Measurements from ENCODE around the gene LRRFIP1. TPM values are rescaled to one million over a fixed set of nuclear protein-coding genes. Genes with fewer than 3 reads are reported as not detected.

Gene LRRFIP1
- total RNA-seq, 2 experiments from 2014 or later, result 187 to 196 TPM

DNA sequence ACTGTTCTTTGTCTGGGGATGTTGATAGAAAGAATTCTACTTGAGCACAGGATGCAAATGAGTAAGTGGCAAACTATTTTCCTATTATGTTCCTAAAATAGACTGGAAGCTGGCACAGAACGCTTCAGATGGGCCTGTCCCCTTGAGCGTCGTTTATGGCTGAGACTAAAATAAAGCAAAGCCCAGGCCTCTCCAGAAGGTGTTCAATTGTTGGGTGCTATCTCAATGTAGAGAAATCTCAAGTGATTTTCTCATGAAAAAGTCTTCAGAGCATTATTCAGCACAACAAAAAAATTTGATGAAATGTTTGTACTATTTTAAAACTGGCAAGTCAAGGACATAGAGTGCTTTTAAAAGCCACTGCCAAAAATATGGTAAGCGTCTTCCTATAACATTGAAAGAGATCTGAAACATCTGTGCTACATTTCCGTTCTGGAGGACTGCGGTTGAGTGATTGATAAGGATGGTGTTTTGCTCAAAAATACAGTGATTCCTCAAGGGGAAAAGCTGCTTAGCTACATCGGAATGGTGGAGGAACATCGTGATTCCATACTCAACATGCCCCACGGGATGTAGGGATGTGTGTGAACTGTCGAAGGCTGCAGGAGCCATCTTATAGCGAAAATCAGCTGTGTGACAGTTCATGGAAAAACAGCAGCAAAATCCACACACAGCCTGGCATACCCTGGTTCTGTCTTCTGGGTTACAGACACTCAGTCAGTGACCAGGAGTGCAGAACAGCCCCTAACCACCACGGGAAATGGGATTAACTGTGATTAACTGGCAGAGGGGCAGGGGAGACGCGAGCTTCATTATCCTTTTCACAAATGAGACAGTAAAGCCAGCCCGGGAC is 10.4 kb upstream of the LRRFIP1 start:
- Mint-ChIP-seq H3K27ac (peak overlapping the region; percentile 38), H3K9me3 (no peaks in the 10 kb centered on the region), H3K36me3 (ENCODE audit: low read depth) (no peaks in the 10 kb centered on the region), H3K4me3 (peak overlapping the region; percentile 23), H3K27me3 (peaks cover 6% of the 10 kb centered on the region), H3K4me1 (peaks cover 38% of the 10 kb centered on the region)
- peak; percentile 26 for DNase-seq
- CTCF ChIA-PET, result interaction anchor here (1.0 to 1.5 kb wide), 3 partner anchors 13 to 56 kb away, joined by 3 to 6 read pairs (median 4); no protein-coding TSS in a partner anchor
- POLR2A ChIA-PET, result no interaction called here

DNA sequence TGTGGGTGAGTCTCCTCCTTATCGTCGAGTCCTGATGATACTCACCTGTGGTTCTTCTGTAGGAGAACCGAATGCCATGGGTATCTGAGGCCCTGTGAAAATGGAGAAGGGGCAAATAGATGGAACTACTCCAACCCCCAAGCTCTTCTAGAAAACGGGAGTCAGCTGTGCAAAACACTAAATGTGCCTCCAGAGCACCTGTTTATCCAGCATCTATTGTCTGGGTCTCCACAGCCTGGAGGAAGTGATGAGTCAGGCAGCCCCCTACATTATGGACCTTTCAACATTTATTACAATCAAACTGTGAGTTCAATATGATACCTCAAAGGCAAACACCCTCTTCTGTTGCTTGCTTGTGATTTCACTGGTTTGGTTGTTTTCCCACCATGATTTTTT is 9.8 kb upstream of the LRRFIP1 start:
- H3K27ac Mint-ChIP-seq, result no peak overlapping the region
- no peak for DNase-seq
- POLR2A ChIA-PET, result no interaction called here
- no peak overlapping the region for H3K4me3 Mint-ChIP-seq
- no peaks in the 10 kb centered on the region for H3K36me3 Mint-ChIP-seq (ENCODE audit: low read depth)
- H3K9me3 Mint-ChIP-seq, result no peaks in the 10 kb centered on the region
- CTCF ChIA-PET, result interaction anchor here (1.0 to 1.5 kb wide), 3 partner anchors 14 to 55 kb away, joined by 3 to 6 read pairs (median 4); no protein-coding TSS in a partner anchor
- H3K4me1 Mint-ChIP-seq, result peaks cover 38% of the 10 kb centered on the region
- peaks cover 6% of the 10 kb centered on the region for H3K27me3 Mint-ChIP-seq

DNA sequence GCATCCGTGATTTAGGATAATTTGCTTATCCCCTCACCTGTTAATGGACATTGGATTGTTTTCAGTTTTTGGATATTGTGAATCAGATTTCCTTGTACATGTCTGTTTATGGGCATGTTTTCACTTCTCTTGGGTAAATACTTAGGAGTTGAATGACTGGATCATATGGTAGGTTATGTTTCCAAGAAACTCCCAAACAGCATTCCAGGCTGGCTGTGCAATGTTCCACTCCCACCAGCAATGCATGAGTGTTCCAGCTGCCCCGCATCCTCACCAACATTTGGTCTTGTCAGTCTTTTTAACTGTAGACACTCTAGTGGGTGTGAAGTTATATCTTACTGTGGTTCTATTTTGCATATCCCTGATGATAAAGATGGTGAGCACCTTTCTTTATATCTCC is 8.9 kb upstream of the LRRFIP1 start:
- Mint-ChIP-seq H3K9me3 (no peaks in the 10 kb centered on the region), H3K4me3 (no peak overlapping the region), H3K36me3 (ENCODE audit: low read depth) (no peaks in the 10 kb centered on the region), H3K4me1 (peaks cover 38% of the 10 kb centered on the region), H3K27me3 (peaks cover 8% of the 10 kb centered on the region), H3K27ac (no peak overlapping the region)
- ChIA-PET CTCF (no interaction called here), POLR2A (no interaction called here)
- no peak for DNase-seq

DNA sequence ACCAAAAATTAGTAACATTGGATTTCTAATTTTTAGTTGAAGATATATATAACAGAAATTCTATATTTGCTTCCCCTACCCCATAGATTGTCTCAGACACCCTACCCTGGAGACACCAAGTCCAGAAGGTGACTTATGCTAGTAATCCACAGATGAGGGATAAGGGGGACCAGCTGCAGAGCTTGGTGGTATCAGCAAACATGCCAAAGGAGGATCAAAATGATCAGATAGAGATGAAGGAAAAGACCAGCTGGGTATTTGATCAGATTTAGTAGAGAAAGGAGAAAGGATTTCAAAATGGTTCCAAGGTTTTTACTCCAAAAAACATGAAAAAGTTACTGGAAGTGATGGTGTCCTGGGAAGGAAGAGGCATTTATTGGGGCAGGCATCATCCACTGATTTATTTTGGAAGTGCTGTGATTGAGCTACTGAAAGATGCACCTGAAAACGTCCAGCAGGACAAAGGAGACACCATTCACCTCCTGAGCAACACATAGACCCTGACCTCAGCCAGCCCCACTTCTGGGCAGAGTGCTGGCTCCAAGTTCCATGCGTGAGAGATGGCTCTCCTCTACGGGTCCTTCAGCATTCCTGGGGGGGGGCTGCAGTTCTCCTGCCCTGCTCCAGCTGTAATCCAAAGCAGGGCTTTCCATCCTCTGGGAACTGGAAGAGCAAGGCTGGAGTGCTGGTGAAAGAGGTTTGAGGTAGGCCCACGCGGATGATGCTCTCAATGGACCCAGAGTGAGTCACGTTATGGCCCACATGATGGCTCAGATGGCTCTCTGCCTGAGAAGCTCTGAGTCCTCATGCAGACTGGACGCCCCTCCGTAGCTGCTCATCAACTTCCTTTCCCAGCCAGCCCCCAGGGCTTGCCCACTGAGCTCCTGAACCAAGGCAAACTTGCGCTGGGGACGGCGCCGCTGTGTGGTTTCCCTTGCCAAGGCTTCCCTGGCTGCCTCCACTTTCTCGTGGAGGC is 3.7 kb upstream of the LRRFIP1 start:
- no peaks in the 10 kb centered on the region for H3K9me3 Mint-ChIP-seq
- DNase-seq, result no peak
- no peak overlapping the region for H3K27ac Mint-ChIP-seq
- H3K4me3 Mint-ChIP-seq, result no peak overlapping the region
- ChIA-PET CTCF (interaction anchor here (1.6 kb wide), 1 partner anchor 19 kb away, joined by 4 read pairs; no protein-coding TSS in a partner anchor), POLR2A (no interaction called here)
- peaks cover 11% of the 10 kb centered on the region for H3K4me1 Mint-ChIP-seq
- no peaks in the 10 kb centered on the region for H3K36me3 Mint-ChIP-seq (ENCODE audit: low read depth)
- peaks cover 43% of the 10 kb centered on the region for H3K27me3 Mint-ChIP-seq

DNA sequence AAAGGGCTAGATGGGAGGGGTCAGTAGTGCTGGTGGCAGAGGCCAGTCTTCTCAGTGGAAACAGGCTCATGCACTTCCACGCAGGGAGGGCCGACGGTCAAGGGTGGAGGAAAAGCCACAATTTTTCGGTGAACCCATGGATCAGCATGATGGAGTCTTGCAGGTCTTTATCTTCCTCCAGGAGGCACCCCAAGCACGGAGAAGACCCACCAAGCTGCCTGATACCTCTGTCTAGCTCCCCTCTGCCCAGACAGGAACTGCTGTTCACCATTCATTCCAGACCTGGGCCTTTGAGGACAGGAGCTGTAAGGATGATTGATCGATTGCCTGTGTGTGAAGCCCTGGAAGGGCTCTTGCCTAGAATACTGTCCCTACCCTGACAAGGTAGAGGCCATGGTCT is 2.8 kb upstream of the LRRFIP1 start:
- H3K27me3 Mint-ChIP-seq, result peaks cover 47% of the 10 kb centered on the region
- no peaks in the 10 kb centered on the region for H3K36me3 Mint-ChIP-seq (ENCODE audit: low read depth)
- ChIA-PET CTCF (interaction anchor here (0.6 kb wide), 2 partner anchors 109 to 1256 kb away, joined by 3 to 4 read pairs; no protein-coding TSS in a partner anchor), POLR2A (no interaction called here)
- H3K4me3 Mint-ChIP-seq, result no peak overlapping the region
- peaks cover 12% of the 10 kb centered on the region for H3K4me1 Mint-ChIP-seq
- no peak overlapping the region for H3K27ac Mint-ChIP-seq
- no peaks in the 10 kb centered on the region for H3K9me3 Mint-ChIP-seq
- DNase-seq, result no peak

DNA sequence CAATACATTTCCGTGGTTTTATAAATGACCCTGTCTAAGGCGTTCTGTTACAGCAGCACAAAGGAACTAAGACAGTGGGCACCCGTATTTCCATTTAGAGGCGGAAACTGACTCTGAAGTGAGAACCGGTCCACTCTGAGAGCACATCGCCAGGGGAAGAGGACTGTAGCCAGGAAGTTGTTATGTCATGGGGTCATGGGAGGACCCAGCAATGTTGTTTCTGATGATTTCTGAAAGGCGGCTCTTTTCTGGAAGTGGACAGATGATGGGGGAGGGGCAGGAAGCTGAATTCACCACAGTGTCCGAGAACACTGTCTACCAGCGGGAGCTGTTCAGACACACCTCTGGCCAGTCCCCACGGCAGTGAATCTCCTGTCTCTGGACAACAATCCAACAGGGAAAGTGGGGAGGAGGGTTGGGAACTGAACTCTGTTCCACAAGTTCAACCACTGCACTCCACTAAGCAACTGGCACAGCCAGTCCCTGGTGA is 2.1 kb upstream of the LRRFIP1 start:
- H3K27me3 Mint-ChIP-seq, result peaks cover 54% of the 10 kb centered on the region
- H3K27ac Mint-ChIP-seq, result no peak overlapping the region
- peaks cover 14% of the 10 kb centered on the region for H3K4me1 Mint-ChIP-seq
- no peaks in the 10 kb centered on the region for H3K9me3 Mint-ChIP-seq
- no peak for DNase-seq
- no peak overlapping the region for H3K4me3 Mint-ChIP-seq
- ChIA-PET POLR2A (no interaction called here), CTCF (interaction anchor here (0.6 kb wide), 3 partner anchors 109 to 1257 kb away, joined by 3 to 4 read pairs (median 3); no protein-coding TSS in a partner anchor)
- H3K36me3 Mint-ChIP-seq (ENCODE audit: low read depth), result no peaks in the 10 kb centered on the region

DNA sequence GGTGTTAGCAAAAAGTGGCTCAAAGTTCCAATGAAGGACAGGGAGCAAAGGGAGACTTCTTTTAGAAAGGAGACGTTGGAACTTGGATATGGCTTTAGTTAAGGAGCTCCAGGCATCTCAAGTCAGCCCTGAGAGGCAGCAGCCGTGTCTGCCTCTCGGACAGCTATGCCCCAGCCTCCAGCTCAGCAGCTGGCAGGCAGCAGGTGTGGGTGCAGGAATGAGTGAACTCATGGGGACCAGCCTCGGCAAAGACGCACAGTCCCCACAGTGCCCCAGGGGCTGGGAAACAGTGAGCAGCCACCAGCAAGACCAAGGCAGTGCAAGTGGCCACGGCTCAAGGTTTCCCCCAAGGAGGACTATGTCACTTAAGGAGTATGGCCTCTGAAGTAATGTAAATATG is 1.6 kb upstream of the LRRFIP1 start:
- ChIA-PET POLR2A (no interaction called here), CTCF (interaction anchor here (0.6 kb wide), 1 partner anchor 596 kb away, joined by 3 read pairs; no protein-coding TSS in a partner anchor)
- no peaks in the 10 kb centered on the region for H3K36me3 Mint-ChIP-seq (ENCODE audit: low read depth)
- no peak for DNase-seq
- no peaks in the 10 kb centered on the region for H3K9me3 Mint-ChIP-seq
- H3K27ac Mint-ChIP-seq, result no peak overlapping the region
- H3K4me3 Mint-ChIP-seq, result no peak overlapping the region
- peaks cover 54% of the 10 kb centered on the region for H3K27me3 Mint-ChIP-seq
- H3K4me1 Mint-ChIP-seq, result peaks cover 16% of the 10 kb centered on the region

DNA sequence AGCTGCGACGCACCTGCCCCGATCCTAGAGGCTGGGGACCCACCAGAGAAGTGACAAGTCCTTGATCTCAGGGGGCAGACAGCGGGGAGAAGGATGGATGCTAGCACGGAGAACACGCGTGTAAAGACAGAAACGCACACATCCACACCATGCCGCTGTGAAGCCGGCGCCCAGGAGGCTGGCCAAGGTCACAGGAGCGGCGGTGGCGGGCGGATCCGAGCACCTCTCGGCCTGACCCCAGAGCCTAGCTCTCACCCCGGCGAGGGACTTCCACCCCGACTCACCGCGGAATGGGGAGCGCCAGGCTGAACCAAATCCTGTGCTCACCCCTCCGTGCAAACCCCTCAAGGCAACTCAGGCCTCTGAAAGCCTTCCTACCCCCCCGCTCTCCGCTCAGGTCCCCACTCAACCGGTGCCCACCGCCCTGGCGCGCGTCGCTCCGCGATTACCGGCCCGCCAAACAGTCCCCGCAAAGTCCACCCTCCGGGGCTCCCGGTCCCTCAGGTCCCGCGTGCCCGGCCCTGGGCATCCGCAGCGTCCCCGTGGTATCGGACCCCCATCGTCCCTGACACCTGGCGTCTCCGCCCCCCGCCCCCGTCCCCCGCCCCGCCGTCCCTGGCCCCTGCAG is 460 bp upstream of the LRRFIP1 start:
- no peak for DNase-seq
- Mint-ChIP-seq H3K27ac (no peak overlapping the region), H3K9me3 (no peaks in the 10 kb centered on the region), H3K27me3 (peaks cover 60% of the 10 kb centered on the region), H3K36me3 (ENCODE audit: low read depth) (no peaks in the 10 kb centered on the region), H3K4me3 (peak overlapping the region; percentile 54), H3K4me1 (peaks cover 18% of the 10 kb centered on the region)
- ChIA-PET POLR2A (no interaction called here), CTCF (interaction anchor here (1.1 kb wide), 1 partner anchor 9 kb away, joined by 3 read pairs; no protein-coding TSS in a partner anchor)

DNA sequence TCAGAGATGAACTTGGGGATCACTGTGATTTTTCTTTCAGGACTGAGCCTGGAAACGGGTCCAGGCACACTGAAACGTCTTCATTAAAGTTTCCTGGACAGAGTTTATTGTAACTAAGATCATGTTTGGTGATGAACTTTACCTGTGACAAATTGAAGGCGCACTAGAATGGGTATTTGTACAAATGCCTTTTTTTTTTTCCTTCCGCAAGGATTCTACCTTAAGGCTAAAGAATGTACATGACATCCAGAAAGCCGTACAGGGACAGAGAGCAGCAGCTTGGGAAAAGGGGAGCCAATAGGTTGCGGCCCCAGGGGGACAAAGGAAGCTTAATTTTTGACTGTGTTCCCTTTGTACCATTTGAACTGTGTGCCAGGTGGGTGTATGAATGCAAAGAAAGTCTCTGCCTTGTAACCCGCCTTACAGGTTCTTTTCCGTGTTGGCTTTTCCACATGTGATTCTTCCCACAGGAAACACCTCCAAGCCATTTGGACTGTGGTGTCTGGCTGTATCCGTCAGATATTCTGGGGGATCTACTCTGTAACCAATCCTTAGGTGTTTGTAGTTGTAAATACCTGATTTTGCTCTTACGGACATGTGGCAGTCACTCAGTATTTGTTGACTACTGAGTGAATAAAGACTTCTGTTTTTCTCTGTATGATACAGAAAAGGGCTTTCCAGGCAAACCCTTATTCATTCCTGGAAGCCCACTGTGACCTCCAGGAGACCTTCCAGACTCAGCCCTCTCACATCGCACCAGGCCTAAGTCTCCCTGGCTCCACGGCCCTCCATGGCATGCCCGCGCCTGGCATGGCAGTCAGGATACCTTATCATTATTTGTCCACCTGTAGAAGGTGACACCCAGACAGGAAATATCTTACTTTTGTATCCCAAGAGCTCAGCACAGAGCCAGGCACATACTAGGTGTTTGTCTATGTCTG is 1.1 kb downstream of the LRRFIP1 start:
- H3K4me1 Mint-ChIP-seq, result peaks cover 18% of the 10 kb centered on the region
- ChIA-PET POLR2A (no interaction called here), CTCF (interaction anchor here (2.1 kb wide), 1 partner anchor 11 kb away, joined by 7 read pairs; no protein-coding TSS in a partner anchor)
- peak overlapping the region; percentile 69 for H3K4me3 Mint-ChIP-seq
- H3K36me3 Mint-ChIP-seq (ENCODE audit: low read depth), result no peaks in the 10 kb centered on the region
- peaks cover 58% of the 10 kb centered on the region for H3K27me3 Mint-ChIP-seq
- no peaks in the 10 kb centered on the region for H3K9me3 Mint-ChIP-seq
- no peak overlapping the region for H3K27ac Mint-ChIP-seq
- no peak for DNase-seq

DNA sequence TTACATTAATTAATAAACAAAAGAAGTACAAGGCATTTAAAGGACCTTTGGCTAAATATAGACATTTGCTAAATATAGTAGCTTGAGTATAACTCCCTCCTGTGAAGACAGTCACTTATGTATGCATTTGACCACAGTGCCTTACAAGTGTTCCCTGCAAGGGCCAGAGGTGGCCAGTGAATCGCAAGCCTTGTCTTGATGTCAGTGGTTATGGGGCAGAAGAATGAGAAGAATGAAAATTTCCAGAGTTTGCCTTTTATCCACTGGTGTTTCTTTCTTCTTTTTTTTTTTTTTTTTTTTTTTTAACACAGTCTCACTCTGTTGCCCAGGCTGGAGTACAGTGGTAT is 1.8 kb downstream of the LRRFIP1 start:
- no peaks in the 10 kb centered on the region for H3K36me3 Mint-ChIP-seq (ENCODE audit: low read depth)
- H3K27ac Mint-ChIP-seq, result no peak overlapping the region
- H3K4me3 Mint-ChIP-seq, result no peak overlapping the region
- POLR2A ChIA-PET, result no interaction called here
- H3K27me3 Mint-ChIP-seq, result peaks cover 53% of the 10 kb centered on the region
- CTCF ChIA-PET, result interaction anchor here (2.1 kb wide), 1 partner anchor 10 kb away, joined by 7 read pairs; no protein-coding TSS in a partner anchor
- H3K4me1 Mint-ChIP-seq, result peaks cover 18% of the 10 kb centered on the region
- H3K9me3 Mint-ChIP-seq, result no peaks in the 10 kb centered on the region
- DNase-seq, result no peak

DNA sequence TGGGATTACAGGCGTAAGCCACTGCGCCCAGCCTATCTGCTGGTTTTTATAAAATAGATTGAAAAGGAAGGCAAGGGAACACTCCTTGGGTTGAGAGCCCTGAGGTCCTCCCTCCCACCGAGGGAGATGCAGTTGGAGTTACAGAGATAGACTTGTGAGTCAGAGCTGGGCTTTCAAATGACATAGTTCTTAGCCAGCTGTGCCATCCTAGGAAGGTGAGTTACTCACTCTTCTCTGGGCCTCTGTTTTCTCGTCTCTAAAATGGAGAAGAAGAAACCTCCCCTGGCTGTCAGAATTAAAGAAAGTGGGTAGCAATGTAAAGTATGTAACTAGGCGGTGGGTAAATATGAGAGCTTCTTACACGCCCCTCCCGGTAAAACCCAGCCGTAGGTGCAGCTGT is 2.4 kb downstream of the LRRFIP1 start:
- CTCF ChIA-PET, result interaction anchor here (2.1 kb wide), 1 partner anchor 10 kb away, joined by 7 read pairs; no protein-coding TSS in a partner anchor
- DNase-seq, result no peak
- no peak overlapping the region for H3K4me3 Mint-ChIP-seq
- peaks cover 18% of the 10 kb centered on the region for H3K4me1 Mint-ChIP-seq
- POLR2A ChIA-PET, result no interaction called here
- H3K9me3 Mint-ChIP-seq, result peaks cover under 1% of the 10 kb centered on the region
- peaks cover 50% of the 10 kb centered on the region for H3K27me3 Mint-ChIP-seq
- H3K36me3 Mint-ChIP-seq (ENCODE audit: low read depth), result no peaks in the 10 kb centered on the region
- no peak overlapping the region for H3K27ac Mint-ChIP-seq

Data from activated CD4-positive, alpha-beta T cell treated with anti-CD3 and anti-CD28 coated beads, Interleukin-2, amount 10 ng/mL, durations not matched to agents 7 days and 5 days (primary cell).